Measurements from ENCODE around the gene KCNH4.

DNA sequence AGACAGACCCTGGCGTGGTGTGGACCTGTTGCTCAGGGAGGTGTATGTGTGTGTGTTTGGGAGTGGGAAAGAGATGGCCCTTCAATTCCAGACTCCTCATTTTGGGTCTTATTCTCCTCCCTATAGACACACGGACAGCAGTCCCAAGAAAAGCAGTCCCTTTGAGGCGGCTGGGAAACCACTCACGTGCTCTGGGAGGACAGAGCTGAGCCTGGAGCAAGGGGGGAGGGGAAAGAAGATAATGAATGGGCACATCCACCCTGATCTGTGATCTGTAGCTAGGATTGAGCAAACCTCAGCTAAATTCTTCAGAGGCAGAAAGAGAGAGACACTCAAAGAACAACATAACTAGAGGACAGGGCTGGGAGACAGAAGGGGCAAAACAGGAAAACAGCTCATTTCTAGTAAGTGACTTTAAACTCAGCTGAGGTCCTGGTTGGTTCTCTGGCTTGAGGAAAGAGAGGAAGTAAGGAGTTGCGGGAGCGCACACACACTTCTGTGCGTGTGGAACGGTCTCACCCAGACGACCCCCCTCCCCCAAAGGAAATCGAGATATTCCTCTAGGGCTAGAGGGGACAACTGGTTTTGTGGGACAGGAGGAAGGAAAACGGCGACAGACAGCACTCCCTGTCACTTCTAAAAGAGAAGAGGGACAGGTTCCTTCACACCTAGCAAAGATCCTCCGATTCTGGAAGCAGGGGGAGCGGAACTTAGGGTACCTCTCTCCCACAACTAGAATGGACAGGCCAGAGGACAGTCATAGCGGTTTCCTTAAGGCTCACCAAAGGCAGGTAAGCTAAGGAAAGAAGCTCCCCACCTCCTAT, 26.8 kb downstream of the KCNH4 start:
- TF ChIP-seq, protein P1, sequence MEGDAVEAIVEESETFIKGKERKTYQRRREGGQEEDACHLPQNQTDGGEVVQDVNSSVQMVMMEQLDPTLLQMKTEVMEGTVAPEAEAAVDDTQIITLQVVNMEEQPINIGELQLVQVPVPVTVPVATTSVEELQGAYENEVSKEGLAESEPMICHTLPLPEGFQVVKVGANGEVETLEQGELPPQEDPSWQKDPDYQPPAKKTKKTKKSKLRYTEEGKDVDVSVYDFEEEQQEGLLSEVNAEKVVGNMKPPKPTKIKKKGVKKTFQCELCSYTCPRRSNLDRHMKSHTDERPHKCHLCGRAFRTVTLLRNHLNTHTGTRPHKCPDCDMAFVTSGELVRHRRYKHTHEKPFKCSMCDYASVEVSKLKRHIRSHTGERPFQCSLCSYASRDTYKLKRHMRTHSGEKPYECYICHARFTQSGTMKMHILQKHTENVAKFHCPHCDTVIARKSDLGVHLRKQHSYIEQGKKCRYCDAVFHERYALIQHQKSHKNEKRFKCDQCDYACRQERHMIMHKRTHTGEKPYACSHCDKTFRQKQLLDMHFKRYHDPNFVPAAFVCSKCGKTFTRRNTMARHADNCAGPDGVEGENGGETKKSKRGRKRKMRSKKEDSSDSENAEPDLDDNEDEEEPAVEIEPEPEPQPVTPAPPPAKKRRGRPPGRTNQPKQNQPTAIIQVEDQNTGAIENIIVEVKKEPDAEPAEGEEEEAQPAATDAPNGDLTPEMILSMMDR (IDR thresholded peaks at IDR 0.05) = no peak
- TF ChIP-seq POLR2A (IDR thresholded peaks at IDR 0.05) = peak in 1 of 2 donors; percentile 7
